Measurements from ENCODE around the gene GRAMD1A. TPM values are rescaled to one million over a fixed set of nuclear protein-coding genes. Genes with fewer than 3 reads are reported as not detected.

The GRAMD1A gene
- total RNA-seq, 1 donor from 2014 or later = 90.7 TPM

DNA sequence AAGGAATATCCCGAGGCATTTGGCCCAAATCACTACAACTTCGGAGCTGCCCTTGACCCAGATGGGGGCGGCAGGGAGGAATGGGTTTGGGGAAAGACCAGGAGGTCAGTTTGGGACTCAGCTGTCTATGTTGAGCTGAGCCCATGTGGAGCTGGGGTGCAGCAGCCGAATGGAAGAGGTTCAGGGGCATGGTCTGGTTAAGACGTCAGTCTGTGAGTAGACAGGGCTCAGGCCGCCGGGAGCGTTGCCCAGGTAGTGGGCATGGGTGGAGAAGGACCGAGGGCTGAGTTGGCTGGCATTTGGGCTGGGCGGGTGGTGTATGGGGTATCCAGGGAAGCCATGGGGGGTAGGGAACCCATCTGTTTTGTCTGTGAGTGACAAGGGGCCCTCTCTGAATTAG is 20.9 kb downstream of the GRAMD1A start:
- TF ChIP-seq, protein P1, sequence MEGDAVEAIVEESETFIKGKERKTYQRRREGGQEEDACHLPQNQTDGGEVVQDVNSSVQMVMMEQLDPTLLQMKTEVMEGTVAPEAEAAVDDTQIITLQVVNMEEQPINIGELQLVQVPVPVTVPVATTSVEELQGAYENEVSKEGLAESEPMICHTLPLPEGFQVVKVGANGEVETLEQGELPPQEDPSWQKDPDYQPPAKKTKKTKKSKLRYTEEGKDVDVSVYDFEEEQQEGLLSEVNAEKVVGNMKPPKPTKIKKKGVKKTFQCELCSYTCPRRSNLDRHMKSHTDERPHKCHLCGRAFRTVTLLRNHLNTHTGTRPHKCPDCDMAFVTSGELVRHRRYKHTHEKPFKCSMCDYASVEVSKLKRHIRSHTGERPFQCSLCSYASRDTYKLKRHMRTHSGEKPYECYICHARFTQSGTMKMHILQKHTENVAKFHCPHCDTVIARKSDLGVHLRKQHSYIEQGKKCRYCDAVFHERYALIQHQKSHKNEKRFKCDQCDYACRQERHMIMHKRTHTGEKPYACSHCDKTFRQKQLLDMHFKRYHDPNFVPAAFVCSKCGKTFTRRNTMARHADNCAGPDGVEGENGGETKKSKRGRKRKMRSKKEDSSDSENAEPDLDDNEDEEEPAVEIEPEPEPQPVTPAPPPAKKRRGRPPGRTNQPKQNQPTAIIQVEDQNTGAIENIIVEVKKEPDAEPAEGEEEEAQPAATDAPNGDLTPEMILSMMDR (IDR thresholded peaks at IDR 0.05) = no peak
- Histone ChIP-seq H3K27me3 (ENCODE audit: low read depth) (no peaks in the 10 kb centered on the region), H3K27ac (no peak overlapping the region), H3K9me3 (no peaks in the 10 kb centered on the region), H3K4me1 (peaks cover 8% of the 10 kb centered on the region), H3K36me3 (peaks cover 100% of the 10 kb centered on the region), H3K4me3 (no peak overlapping the region)
- intact Hi-C loops (cut with DNase I) = no loop called here
- no peak for DNase-seq
- no peak for ATAC-seq

DNA sequence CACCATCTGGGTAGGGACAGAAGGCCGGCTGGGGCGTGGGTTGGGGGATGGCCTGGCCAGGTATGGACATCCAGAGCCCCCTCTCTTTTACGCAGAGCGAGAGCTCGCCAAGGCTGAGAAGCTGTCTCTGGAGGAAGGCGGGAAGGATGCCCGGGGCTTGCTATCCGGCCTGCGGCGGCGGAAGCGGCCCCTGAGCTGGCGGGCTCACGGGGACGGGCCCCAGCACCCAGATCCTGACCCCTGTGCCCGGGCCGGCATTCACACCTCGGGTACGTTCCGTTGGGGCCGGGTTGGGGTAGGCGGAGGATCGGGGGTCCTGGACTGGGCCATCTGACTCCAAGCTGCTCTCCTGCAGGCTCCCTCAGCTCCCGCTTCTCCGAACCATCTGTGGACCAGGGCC is 21.5 kb downstream of the GRAMD1A start:
- H3K4me1 ChIP-seq = peaks cover 8% of the 10 kb centered on the region
- H3K4me3 ChIP-seq = no peak overlapping the region
- TF ChIP-seq, protein P1 (IDR thresholded peaks at IDR 0.05) = no peak
- no peak overlapping the region for H3K27ac ChIP-seq
- H3K27me3 ChIP-seq (ENCODE audit: low read depth) = no peaks in the 10 kb centered on the region
- no peaks in the 10 kb centered on the region for H3K9me3 ChIP-seq
- peaks cover 100% of the 10 kb centered on the region for H3K36me3 ChIP-seq
- intact Hi-C loops (cut with DNase I) = no loop called here
- DNase-seq = no peak
- ATAC-seq = no peak

DNA sequence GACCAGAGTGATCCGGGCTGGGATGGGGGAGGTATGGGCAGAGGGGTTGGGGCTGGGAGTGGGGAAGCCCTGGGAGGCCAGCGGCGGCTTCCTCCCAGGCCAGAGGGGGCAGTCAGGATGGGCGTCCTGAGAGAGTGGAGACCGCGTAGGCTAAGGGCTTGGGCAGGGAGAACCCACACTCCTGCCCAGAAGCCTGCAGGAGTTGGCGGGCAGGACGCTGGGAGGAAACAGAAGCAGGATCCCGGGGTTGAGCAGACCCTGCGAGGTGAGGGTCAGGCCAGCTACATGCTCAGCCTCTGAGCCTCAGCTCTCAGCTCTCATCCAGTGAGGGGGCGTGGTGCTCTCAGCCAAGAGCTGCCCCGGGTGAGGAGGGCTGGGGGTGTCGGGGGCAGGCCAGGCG is 22.3 kb downstream of the GRAMD1A start:
- peaks cover 100% of the 10 kb centered on the region for H3K36me3 ChIP-seq
- H3K9me3 ChIP-seq = no peaks in the 10 kb centered on the region
- intact Hi-C loops (cut with DNase I) = no loop called here
- H3K27me3 ChIP-seq (ENCODE audit: low read depth) = no peaks in the 10 kb centered on the region
- TF ChIP-seq, protein P1 (IDR thresholded peaks at IDR 0.05) = no peak
- H3K27ac ChIP-seq = no peak overlapping the region
- peaks cover 2% of the 10 kb centered on the region for H3K4me1 ChIP-seq
- ATAC-seq (no peak), DNase-seq (no peak)
- no peak overlapping the region for H3K4me3 ChIP-seq

DNA sequence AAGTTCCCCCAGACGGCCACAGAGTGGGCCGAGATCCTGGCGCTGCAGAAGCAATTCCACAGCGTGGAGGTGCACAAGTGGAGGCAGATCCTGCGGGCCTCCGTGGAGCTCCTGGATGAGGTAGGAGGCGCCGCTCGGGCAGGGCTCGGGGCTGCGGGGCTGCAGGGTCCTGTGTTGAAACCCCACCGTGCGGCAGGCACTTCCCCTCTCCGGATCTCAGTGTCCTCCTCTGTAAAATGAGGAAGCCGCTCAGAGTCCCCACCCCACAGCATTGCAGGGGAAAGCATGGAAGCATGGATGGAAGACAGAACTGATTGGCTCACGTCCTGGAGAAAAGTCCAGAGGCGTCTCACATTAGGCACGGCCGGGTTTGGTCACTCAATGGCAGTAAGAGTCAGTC is 23.3 kb downstream of the GRAMD1A start:
- H3K27ac ChIP-seq = no peak overlapping the region
- intact Hi-C loops (cut with DNase I) = no loop called here
- peak; percentile 2 to 22 for ATAC-seq
- no peaks in the 10 kb centered on the region for H3K4me1 ChIP-seq
- no peak for DNase-seq
- no peak overlapping the region for H3K4me3 ChIP-seq
- no peaks in the 10 kb centered on the region for H3K27me3 ChIP-seq (ENCODE audit: low read depth)
- H3K9me3 ChIP-seq = no peaks in the 10 kb centered on the region
- peaks cover 100% of the 10 kb centered on the region for H3K36me3 ChIP-seq
- TF ChIP-seq, protein P1 (IDR thresholded peaks at IDR 0.05) = no peak

DNA sequence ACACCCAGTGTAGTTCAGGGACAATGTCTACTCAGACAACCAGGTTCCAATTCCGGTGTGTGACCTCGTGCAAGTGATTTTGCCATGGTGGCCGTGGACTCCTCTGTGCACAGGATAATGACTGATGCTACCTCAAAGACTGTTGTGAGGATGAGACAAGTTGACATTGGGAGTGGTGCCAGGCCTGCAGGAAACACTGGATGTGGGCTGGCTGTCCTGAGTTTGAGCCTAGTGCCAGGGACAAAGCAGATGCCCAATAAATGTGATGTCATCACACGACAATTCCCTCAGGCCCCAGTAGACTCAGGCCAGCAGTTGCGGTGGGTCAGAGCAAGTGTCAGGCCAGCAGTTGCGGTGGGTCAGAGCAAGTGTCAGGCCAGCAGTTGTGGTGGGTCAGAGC is 24.0 kb downstream of the GRAMD1A start:
- Histone ChIP-seq H3K36me3 (peaks cover 94% of the 10 kb centered on the region), H3K27me3 (ENCODE audit: low read depth) (no peaks in the 10 kb centered on the region), H3K4me3 (no peak overlapping the region), H3K4me1 (no peaks in the 10 kb centered on the region), H3K9me3 (no peaks in the 10 kb centered on the region), H3K27ac (no peak overlapping the region)
- TF ChIP-seq, protein P1 (IDR thresholded peaks at IDR 0.05) = no peak
- ATAC-seq (no peak), DNase-seq (no peak)
- intact Hi-C loops (cut with DNase I) = no loop called here

DNA sequence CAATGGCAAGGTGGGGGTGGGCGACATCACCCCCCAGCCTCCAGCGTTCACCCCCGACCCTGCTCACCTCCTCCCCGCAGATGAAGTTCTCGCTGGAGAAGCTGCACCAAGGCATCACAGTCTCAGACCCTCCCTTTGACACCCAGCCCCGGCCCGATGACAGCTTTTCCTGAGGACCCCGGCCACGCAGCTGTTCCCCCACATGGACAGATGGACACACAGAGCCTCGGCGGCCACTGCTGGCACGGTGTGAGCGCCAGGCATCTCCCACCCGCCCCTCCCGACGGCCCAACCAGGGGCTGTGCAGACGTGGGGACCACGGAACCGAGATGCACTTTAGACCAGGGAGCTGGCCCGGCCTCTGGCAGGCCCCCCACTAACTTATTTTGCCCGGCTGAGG is 25.8 kb downstream of the GRAMD1A start:
- no peak for DNase-seq
- Histone ChIP-seq H3K4me1 (peaks cover 10% of the 10 kb centered on the region), H3K27me3 (ENCODE audit: low read depth) (no peaks in the 10 kb centered on the region), H3K36me3 (peaks cover 75% of the 10 kb centered on the region), H3K4me3 (no peak overlapping the region), H3K9me3 (no peaks in the 10 kb centered on the region), H3K27ac (no peak overlapping the region)
- intact Hi-C loops (cut with DNase I) = no loop called here
- ATAC-seq = no peak
- TF ChIP-seq, protein P1 (IDR thresholded peaks at IDR 0.05) = no peak
